GM10266 (cell line): ENCODE data around the gene PKMYT1.

ENCODE experiments used
- DNase-seq: peaks from one replicate; pipeline ENCODE4 v3.0.0; 2012; ENCODE audit errors: extremely low spot score
- CTCF ChIP-seq: IDR thresholded peaks from 2 replicates; pipeline ENCODE4 v1.5.1; 2012; ENCODE audit warnings: mild to moderate bottlenecking, low read depth; ENCODE audit not compliant: control insufficient read depth, insufficient read depth; ENCODE audit errors: missing control alignments

PKMYT1 gene

GRCh38 chr16:3003582-3004270 is 23.5 kb upstream of the PKMYT1 start:
- DNase-seq = peak; percentile 99

GRCh38 chr16:3001316-3001715 is 21.1 kb upstream of the PKMYT1 start:
- DNase-seq = no peak
- no peak for TF ChIP-seq CTCF

More at GRCh38 chr16:3003582-3004270, 23.5 kb upstream of the PKMYT1 start:
- peak; percentile 83 for TF ChIP-seq CTCF

DNA sequence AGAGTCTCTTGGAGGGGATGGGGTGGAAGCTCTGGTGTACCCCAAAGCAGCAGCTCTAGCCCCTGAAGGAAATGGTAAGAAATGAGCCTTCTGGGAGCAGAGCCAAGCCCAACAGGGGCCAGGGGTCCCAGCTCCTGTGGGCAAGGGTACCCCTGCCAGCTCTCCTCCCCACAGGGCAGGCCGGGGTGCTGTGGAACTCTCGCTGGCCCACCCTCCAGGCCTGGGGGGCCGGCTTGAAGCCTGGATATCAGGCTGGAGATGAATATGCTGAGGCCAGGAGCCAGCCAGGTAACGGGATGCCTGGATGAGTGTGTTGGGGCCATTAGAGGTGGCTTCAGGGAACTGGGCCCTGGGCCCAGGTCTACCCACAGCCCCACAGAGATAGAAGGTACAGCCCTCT is 20.3 kb upstream of the PKMYT1 start:
- TF ChIP-seq CTCF = no peak
- no peak for DNase-seq

- no peak for TF ChIP-seq CTCF
- no peak for DNase-seq
These were observed 19.7 kb upstream of the PKMYT1 start for GRCh38 chr16:2999929-3000328.

- TF ChIP-seq CTCF = no peak
- no peak for DNase-seq
These were observed 16.1 kb upstream of the PKMYT1 start for GRCh38 chr16:2996298-2996697.

DNA sequence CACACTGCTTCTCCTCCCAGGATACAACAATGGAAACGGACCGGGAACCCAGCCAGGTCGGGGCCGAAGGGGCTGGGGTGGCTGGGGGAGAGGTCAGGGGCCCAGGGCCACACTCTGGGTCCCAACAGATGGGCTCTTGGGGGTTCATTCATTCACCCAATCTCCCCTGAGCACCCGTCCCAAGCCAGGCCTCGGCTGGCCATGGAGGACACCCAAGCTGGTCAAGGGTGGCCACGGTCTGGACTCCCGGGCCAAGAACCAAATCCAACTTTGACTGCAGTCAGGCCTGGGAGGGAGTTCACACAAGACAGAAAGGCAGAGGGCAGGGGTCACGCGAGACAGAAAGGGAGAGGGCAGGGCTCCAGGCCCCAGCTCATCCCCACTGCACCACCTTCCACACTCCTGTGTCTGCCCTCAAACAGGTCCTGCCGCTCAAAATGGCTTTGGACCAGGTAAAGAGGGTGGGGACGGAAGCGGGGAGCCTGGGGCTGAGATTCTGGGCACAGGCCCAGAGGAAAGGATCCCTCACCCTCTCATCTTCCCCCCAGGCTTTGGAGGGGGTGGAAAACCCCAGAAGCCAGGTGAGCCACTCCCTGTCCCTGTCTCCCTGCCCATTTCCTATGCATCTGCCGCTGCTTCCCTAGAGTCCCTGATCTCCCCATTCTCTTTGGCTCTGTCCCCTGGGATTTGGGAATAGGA is 12.3 kb upstream of the PKMYT1 start:
- DNase-seq = no peak
- TF ChIP-seq CTCF = no peak
